Stimulated activated CD4-positive, alpha-beta T cell treated with anti-CD3 and anti-CD28 coated beads, Interleukin-12 subunit alpha, Interleukin-12 subunit beta, amount 100 ng/mL, for 48 hours (primary cell): ENCODE measurements around the gene TBC1D10A.

Experiments used
- DNase-seq, 3 donors: peaks; one replicate each; pipeline ENCODE4 v3.0.0-alpha.2; 2020; ENCODE audit warnings: low read depth in 2 of 3, low spot score in 1 of 3

The TBC1D10A gene

GRCh38 chr22:30267382-30268302 lies 59.1 kb downstream of the TBC1D10A start:
- no peak for DNase-seq

- DNase-seq: peak; percentile 68 to 75 (median 69)
Measured at GRCh38 chr22:30266445-30267381, 60.0 kb downstream of the TBC1D10A start, which contains the start of gene OSM. TSS of gene OSM (minus strand) at chr22:30266851. CDS start at chr22:30266799, 52 bp downstream.

DNA sequence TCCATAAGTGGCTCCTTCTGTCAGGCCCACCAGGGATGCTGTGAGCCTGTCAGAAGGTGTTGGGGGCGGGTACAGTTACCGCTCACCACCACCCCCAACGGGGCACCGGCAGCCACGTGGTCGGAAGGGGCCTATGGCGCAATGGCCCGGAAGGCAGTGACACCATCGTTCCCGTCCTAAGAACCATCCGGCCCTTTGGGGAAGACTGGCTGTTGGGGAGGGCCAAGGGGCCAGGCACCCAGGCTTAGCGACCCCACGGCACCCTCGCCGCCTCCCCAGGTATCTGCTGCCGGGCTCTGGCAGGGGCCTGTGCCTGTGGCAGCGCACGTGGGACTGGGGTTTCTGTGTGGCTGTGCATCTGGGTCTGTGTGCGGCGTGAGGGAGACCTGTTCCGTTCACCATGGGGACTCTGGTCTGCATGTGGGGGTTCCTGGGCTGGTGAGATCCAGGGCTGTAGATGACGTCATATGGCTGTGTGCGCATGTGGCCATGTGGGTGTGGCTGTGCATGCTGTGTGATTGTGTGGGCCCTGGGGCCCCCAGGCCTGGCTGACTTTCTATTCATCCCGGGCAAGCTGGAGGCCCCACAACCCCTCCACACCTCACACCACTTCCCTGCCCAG lies 60.8 kb downstream of the TBC1D10A start:
- peak; percentile 71 to 80 (median 78) for DNase-seq

GRCh38 chr22:30265131-30265720 lies 61.5 kb downstream of the TBC1D10A start:
- no peak for DNase-seq

- DNase-seq: no peak
Measured at GRCh38 chr22:30263883-30264282, 62.9 kb downstream of the TBC1D10A start.

DNA sequence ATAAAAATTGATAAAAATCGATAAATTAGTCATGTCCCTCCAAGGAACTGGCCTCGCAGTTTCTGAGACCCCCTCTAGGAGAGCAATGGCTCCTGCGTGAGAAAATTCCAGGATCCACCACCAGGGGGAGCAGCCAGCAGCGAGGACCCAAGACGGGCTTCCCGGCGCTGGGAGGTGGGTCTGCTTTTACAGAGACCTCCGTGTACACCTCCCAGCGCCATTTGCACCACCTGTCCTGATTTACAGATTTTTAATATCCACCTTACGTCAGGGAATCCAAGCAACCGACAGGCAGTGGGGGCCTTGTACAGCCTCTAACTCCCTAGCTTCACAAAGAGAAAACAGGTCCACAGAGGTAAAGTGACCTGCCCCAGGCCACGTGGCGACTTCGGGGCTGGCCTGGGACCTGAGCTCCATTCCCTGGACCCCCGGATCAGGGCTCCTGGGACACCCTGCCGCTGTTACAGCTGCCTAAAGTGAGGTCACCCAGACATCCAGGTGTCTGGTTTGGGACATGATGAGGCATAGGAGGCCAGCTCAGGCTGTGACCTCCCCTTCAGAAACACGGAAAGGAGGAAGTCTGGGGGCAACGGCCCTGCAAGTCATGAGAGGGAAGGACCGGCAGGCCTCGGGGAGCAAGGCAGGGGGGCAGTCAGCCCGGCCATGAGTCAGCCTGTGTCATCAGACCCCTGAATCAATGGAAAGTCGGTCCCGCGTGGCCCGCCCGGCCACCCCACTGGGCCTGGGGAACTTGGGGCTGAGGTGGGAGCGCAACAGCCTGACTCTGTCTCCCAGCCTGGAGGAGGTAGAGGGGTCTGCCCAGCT lies 63.6 kb downstream of the TBC1D10A start:
- peak; percentile 67 to 91 (median 79) for DNase-seq

DNA sequence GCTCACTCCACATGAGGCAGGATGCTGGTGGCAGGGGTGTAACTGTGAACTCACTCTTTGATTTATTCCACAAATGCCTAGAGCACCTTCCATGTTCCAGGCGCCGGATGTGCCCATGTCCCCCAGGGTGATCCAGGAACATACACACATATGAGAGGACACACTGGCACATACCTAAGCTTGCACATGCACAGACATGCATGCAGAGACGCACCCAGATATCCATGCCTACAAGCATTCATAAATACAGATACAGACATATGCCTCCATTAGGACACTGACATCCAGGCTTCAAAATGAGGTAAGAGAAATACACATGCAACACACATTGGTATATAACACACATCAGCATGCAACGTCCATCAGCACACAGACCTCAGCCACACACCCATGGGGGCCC lies 64.6 kb downstream of the TBC1D10A start:
- DNase-seq: no peak

GRCh38 chr22:30261134-30261533 lies 65.6 kb downstream of the TBC1D10A start:
- no peak for DNase-seq

DNA sequence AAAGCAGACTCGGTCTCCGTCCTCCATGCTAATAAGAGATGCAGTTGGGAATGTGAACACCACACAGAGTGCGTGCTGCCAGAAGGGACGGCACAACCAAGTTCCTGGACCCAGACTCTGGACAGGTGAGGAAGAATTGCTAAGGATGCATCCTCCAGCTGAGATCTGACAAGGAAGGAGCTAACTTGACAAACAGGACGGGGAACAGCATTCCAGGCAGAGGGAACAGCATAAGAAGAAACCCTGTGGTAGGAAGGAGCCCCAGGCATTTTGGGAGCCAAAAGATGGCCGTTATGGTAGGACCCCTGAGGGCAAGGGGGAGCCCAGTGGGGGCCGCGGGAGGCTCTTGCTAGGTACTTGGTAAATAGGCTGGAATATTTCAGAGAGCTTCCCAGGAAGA lies 66.1 kb downstream of the TBC1D10A start:
- DNase-seq: no peak

- no peak for DNase-seq
Measured at GRCh38 chr22:30260276-30260675, 66.5 kb downstream of the TBC1D10A start.

- no peak for DNase-seq
Measured at GRCh38 chr22:30254314-30254713, 72.4 kb downstream of the TBC1D10A start.

DNA sequence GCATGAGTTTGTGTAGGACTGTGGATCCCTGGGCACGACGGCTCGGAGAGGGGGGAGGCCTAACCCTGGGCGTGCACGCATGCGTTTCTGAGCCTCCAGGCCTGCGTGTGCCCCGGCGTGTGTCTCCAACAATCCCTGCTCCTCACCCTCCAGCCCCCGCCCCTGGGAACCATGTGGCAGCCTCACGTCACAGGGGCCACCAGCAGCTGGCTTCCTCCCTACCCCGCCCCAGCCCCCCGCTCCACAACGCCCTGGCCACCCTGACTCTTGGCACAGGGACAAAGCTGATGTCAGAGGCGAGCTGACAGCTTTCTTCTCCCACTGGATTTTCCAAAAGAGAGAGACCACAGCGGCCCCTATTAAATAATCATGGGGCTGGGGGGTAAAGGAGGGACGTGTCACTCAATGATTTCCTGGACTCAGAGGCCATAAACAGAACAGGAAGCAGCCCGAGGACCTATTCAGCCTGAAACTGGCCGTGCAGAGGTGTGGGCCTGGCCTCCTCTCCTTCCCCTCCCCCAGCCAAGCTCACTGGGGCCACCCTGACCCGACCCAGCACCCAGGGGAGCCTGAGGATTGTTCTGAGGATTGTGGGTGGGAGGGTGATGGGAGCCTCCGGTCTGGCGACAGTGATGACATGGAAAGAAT lies 73.4 kb downstream of the TBC1D10A start:
- DNase-seq: no peak

DNA sequence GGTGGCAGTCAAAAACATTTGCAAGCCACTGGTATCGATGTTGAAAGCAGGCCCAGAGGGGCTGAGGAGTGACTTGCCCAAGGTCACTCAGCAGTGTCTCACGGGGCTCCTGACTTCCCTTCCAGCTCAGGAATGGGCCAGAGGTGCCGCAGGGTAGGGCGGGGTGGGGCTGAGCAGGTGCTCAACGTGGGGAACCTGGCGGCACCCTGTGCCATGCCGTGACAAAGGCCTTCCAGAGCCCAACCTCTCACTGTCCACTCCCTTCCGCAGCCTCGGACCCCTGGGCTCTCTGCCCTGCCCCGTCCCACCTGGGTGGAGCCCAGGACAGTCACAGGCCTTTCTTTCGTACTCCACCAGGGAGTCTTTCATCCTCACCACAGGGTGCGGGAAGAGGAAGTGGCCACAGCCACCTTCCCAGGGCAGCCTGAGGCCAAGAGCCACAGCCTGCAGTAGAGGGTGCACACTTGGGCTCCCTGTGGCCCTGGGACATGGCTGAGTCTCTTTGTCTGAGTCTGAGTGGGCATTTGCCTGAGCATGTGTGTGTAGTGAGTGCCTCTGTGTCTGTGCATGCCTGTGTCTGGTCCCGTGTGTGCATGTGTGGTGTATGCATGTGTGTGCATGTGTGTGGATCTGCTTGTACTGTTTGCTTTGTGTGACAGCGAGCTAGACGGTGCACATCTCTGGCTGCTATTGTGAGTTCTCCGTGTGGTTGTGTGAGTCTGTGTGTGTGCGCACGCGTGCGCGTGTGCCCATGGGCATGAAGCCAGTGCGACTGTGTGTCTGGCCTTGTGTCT lies 74.1 kb downstream of the TBC1D10A start:
- no peak for DNase-seq

DNA sequence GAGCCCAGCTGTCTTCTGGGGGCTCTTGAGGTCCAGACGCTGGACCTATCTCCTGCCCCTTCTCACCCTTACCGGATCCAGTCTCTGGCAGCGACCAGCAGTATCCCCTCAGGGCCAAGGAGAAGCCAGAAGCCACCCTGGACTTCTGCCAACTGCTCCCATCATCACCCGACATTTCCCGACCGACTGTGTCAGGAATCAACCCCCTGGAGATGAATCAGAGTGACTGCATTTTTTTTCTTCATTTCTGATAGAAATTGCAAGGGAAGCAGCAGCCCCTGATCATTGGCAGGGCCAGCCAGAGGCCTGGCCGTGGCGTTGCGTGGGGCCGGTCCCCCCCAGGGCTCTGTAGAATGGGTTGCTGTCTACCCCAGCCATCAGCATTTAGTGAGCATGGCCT lies 75.0 kb downstream of the TBC1D10A start:
- no peak for DNase-seq

GRCh38 chr22:30250661-30251267 lies 76.0 kb downstream of the TBC1D10A start:
- no peak for DNase-seq

DNA sequence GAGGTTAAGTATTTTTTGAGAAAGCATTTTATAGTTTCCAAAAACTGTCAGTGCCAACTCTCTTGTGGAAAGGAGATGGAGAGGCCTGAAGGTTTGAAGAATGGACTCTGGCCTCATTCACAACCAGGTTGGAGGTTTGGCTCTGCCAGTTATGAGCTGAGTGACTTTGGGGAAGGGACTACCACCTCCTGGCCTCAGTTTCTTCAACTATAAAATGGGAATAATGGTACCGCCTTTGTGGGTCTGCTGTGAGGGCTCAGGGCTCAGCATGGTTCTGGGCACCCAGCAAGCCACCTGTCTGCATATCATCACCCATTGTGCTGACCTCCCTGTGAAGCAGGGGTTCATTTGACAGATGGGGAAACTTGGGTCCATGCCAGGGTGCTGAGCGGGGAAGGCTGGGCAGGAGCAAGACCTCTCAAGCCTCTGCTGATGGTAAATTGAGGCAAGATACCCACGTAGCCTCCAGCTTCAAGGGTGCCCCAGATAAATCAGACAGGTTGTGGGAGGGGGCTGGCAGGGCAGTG lies 76.6 kb downstream of the TBC1D10A start:
- no peak for DNase-seq

- DNase-seq: no peak
Measured at GRCh38 chr22:30249049-30250038, 77.4 kb downstream of the TBC1D10A start.
